ENCODE data around the gene FRMD4A. TPM values are rescaled to one million over a fixed set of nuclear protein-coding genes. Genes with fewer than 3 reads are reported as not detected.
"Not testable (repeated sequence)": the region's sequence is repeated elsewhere in the genome, so short reads cannot be mapped to it uniquely, and the experiment has no call there.

FRMD4A gene
- total RNA-seq, 2 experiments from 2014 or later = 0.17 TPM; not detected in 1

GRCh38 chr10:14071956-14072355 lies 258.8 kb downstream of the FRMD4A start:
- Histone ChIP-seq H3K79me2 (ENCODE audit: insufficient read depth, low read depth, low read length) (no peaks in the 10 kb centered on the region), H3K4me2 (ENCODE audit: low read length) (no peak overlapping the region), H3K9me3 (ENCODE audit: low read length) (no peaks in the 10 kb centered on the region), H2AFZ (ENCODE audit: low read length) (no peak overlapping the region), H4K20me1 (ENCODE audit: insufficient read depth, low read length) (no peaks in the 10 kb centered on the region), H3K4me1 (ENCODE audit: insufficient read depth, low read length, poor library complexity, severe bottlenecking) (no peaks in the 10 kb centered on the region), H3K9me2 (ENCODE audit: insufficient read depth, low read length) (no peaks in the 10 kb centered on the region), H3K27ac (ENCODE audit: low read depth, low read length, poor library complexity, severe bottlenecking) (no peak overlapping the region), H3K36me3 (ENCODE audit: insufficient read depth, low read length) (no peaks in the 10 kb centered on the region), H3K4me3 (ENCODE audit: low read depth, low read length, poor library complexity, severe bottlenecking) (no peak overlapping the region)
- TF ChIP-seq EZH2phosphoT487 (IDR thresholded peaks at IDR 0.05; ENCODE audit: borderline replicate concordance, low read depth, low read length) = no peak
- intact Hi-C loops (cut with micrococcal nuclease; ENCODE audit: unreplicated experiment) = no loop called here
- no TSS peak for BruUV-seq (replicated peaks)
- ChIA-PET CTCF (ENCODE audit: unreplicated experiment) (no interaction called here), POLR2A (no interaction called here)
- no peak for DNase-seq (ENCODE audit: low spot score)

GRCh38 chr10:14068601-14069250 lies 262.0 kb downstream of the FRMD4A start:
- POLR2A ChIA-PET = interaction anchor here (0.6 to 0.8 kb wide), 2 partner anchors 409 to 718 kb away, joined by 3 to 7 read pairs; no protein-coding TSS in a partner anchor
- Histone ChIP-seq H3K27ac (ENCODE audit: low read depth, low read length, poor library complexity, severe bottlenecking) (no peak overlapping the region), H3K4me3 (ENCODE audit: low read depth, low read length, poor library complexity, severe bottlenecking) (no peak overlapping the region), H3K4me2 (ENCODE audit: low read length) (no peak overlapping the region), H3K36me3 (ENCODE audit: insufficient read depth, low read length) (no peaks in the 10 kb centered on the region), H3K4me1 (ENCODE audit: insufficient read depth, low read length, poor library complexity, severe bottlenecking) (no peaks in the 10 kb centered on the region), H3K79me2 (ENCODE audit: insufficient read depth, low read depth, low read length) (no peaks in the 10 kb centered on the region), H3K9me2 (ENCODE audit: insufficient read depth, low read length) (no peaks in the 10 kb centered on the region), H4K20me1 (ENCODE audit: insufficient read depth, low read length) (no peaks in the 10 kb centered on the region), H3K9me3 (ENCODE audit: low read length) (no peaks in the 10 kb centered on the region), H2AFZ (ENCODE audit: low read length) (no peak overlapping the region)
- CTCF ChIA-PET (ENCODE audit: unreplicated experiment) = no interaction called here
- no TSS peak for BruUV-seq (replicated peaks)
- intact Hi-C loops (cut with micrococcal nuclease; ENCODE audit: unreplicated experiment) = no loop called here
- no peak for DNase-seq (ENCODE audit: low spot score)
- TF ChIP-seq, protein P1, sequence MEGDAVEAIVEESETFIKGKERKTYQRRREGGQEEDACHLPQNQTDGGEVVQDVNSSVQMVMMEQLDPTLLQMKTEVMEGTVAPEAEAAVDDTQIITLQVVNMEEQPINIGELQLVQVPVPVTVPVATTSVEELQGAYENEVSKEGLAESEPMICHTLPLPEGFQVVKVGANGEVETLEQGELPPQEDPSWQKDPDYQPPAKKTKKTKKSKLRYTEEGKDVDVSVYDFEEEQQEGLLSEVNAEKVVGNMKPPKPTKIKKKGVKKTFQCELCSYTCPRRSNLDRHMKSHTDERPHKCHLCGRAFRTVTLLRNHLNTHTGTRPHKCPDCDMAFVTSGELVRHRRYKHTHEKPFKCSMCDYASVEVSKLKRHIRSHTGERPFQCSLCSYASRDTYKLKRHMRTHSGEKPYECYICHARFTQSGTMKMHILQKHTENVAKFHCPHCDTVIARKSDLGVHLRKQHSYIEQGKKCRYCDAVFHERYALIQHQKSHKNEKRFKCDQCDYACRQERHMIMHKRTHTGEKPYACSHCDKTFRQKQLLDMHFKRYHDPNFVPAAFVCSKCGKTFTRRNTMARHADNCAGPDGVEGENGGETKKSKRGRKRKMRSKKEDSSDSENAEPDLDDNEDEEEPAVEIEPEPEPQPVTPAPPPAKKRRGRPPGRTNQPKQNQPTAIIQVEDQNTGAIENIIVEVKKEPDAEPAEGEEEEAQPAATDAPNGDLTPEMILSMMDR (conservative IDR thresholded peaks at IDR 0.05; ENCODE audit: low read length) = no peak

GRCh38 chr10:14067638-14068037 lies 263.1 kb downstream of the FRMD4A start:
- H3K36me3 ChIP-seq (ENCODE audit: insufficient read depth, low read length); H3K27ac ChIP-seq (ENCODE audit: low read depth, low read length, poor library complexity, severe bottlenecking); H4K20me1 ChIP-seq (ENCODE audit: insufficient read depth, low read length); DNase-seq (ENCODE audit: low spot score); intact Hi-C loops (cut with micrococcal nuclease; ENCODE audit: unreplicated experiment); BruUV-seq (replicated peaks); POLR2A ChIA-PET; H2AFZ ChIP-seq (ENCODE audit: low read length); H3K4me3 ChIP-seq (ENCODE audit: low read depth, low read length, poor library complexity, severe bottlenecking); H3K9me2 ChIP-seq (ENCODE audit: insufficient read depth, low read length); CTCF ChIA-PET (ENCODE audit: unreplicated experiment); H3K9me3 ChIP-seq (ENCODE audit: low read length); H3K4me2 ChIP-seq (ENCODE audit: low read length); H3K4me1 ChIP-seq (ENCODE audit: insufficient read depth, low read length, poor library complexity, severe bottlenecking); H3K79me2 ChIP-seq (ENCODE audit: insufficient read depth, low read depth, low read length): not testable (repeated sequence)
